ENCODE measurements around the gene AOPEP. TPM values are rescaled to one million over a fixed set of nuclear protein-coding genes. Genes with fewer than 3 reads are reported as not detected.

Gene AOPEP
- polyA plus RNA-seq, 1 donor from 2014 or later, result 10.0 TPM

- H3K4me2 ChIP-seq (ENCODE audit: low read length), result no peak overlapping the region
- H3K27me3 ChIP-seq (ENCODE audit: insufficient read depth, low read depth, low read length), result no peaks in the 10 kb centered on the region
- H3K36me3 ChIP-seq (ENCODE audit: insufficient read depth, low read length), result no peaks in the 10 kb centered on the region
- no peak overlapping the region for H3K4me3 ChIP-seq (ENCODE audit: low read length)
- no peaks in the 10 kb centered on the region for H3K9me3 ChIP-seq (ENCODE audit: low read length)
- H3K79me2 ChIP-seq (replicated peaks; ENCODE audit: insufficient read depth, low read length), result no peaks in the 10 kb centered on the region
- no peak overlapping the region for H3K27ac ChIP-seq (ENCODE audit: low read length)
- H3K9me2 ChIP-seq (ENCODE audit: insufficient read depth, low read length), result no peaks in the 10 kb centered on the region
- TF ChIP-seq CTCF (IDR thresholded peaks at IDR 0.05; ENCODE audit: poor library complexity, severe bottlenecking) (no peak), EP300 (conservative IDR thresholded peaks at IDR 0.05; ENCODE audit: poor library complexity, severe bottlenecking) (no peak), EZH2 (IDR thresholded peaks at IDR 0.05; ENCODE audit: borderline replicate concordance, insufficient read depth, low read length, poor library complexity, severe bottlenecking) (no peak), TAF1 (IDR thresholded peaks at IDR 0.05; ENCODE audit: low read depth) (no peak), POLR2AphosphoS5 (IDR thresholded peaks at IDR 0.05) (no peak), REST (IDR thresholded peaks at IDR 0.05; ENCODE audit: borderline replicate concordance) (no peak), SMC3 (conservative IDR thresholded peaks at IDR 0.05; ENCODE audit: poor library complexity) (no peak), MXI1 (conservative IDR thresholded peaks at IDR 0.05; ENCODE audit: poor library complexity, severe bottlenecking) (no peak), RAD21 (conservative IDR thresholded peaks at IDR 0.05) (no peak)
- H3K9ac ChIP-seq (ENCODE audit: low read length), result no peak overlapping the region
- H2AFZ ChIP-seq (ENCODE audit: low read depth, low read length), result no peak overlapping the region
- no peaks in the 10 kb centered on the region for H3F3A ChIP-seq (ENCODE audit: insufficient read depth, low read length, poor library complexity, severe bottlenecking)
- H4K20me1 ChIP-seq (ENCODE audit: insufficient read depth), result no peaks in the 10 kb centered on the region
Measured at GRCh38 chr9:94817291-94818177, 91.0 kb downstream of the AOPEP start.

- Histone ChIP-seq H3K79me2 (replicated peaks; ENCODE audit: insufficient read depth, low read length) (no peaks in the 10 kb centered on the region), H2AFZ (ENCODE audit: low read depth, low read length) (no peak overlapping the region), H3K27me3 (ENCODE audit: insufficient read depth, low read depth, low read length) (no peaks in the 10 kb centered on the region), H4K20me1 (ENCODE audit: insufficient read depth) (no peaks in the 10 kb centered on the region), H3K4me3 (ENCODE audit: low read length) (no peak overlapping the region), H3K9ac (ENCODE audit: low read length) (no peak overlapping the region), H3K27ac (ENCODE audit: low read length) (no peak overlapping the region), H3K9me2 (ENCODE audit: insufficient read depth, low read length) (no peaks in the 10 kb centered on the region), H3K36me3 (ENCODE audit: insufficient read depth, low read length) (no peaks in the 10 kb centered on the region), H3K4me2 (ENCODE audit: low read length) (no peak overlapping the region), H3K9me3 (ENCODE audit: low read length) (no peaks in the 10 kb centered on the region), H3F3A (ENCODE audit: insufficient read depth, low read length, poor library complexity, severe bottlenecking) (no peaks in the 10 kb centered on the region)
- no peak for TF ChIP-seq EP300 (conservative IDR thresholded peaks at IDR 0.05; ENCODE audit: poor library complexity, severe bottlenecking)
- TF ChIP-seq CTCF (IDR thresholded peaks at IDR 0.05; ENCODE audit: poor library complexity, severe bottlenecking), result no peak
- no peak for TF ChIP-seq POLR2AphosphoS5 (IDR thresholded peaks at IDR 0.05)
- no peak for TF ChIP-seq REST (IDR thresholded peaks at IDR 0.05; ENCODE audit: borderline replicate concordance)
- TF ChIP-seq MXI1 (conservative IDR thresholded peaks at IDR 0.05; ENCODE audit: poor library complexity, severe bottlenecking), result no peak
- TF ChIP-seq TAF1 (IDR thresholded peaks at IDR 0.05; ENCODE audit: low read depth), result no peak
- TF ChIP-seq SMC3 (conservative IDR thresholded peaks at IDR 0.05; ENCODE audit: poor library complexity), result no peak
- no peak for TF ChIP-seq EZH2 (IDR thresholded peaks at IDR 0.05; ENCODE audit: borderline replicate concordance, insufficient read depth, low read length, poor library complexity, severe bottlenecking)
- TF ChIP-seq RAD21 (conservative IDR thresholded peaks at IDR 0.05), result no peak
Measured at GRCh38 chr9:94818178-94818541, 91.7 kb downstream of the AOPEP start.
